ENCODE data around the gene CCND2.
A peak's percentile ranks its signal among the peaks of the same experiment; 100 is the strongest.
"Not testable (repeated sequence)": the region's sequence is repeated elsewhere in the genome, so short reads cannot be mapped to it uniquely, and the experiment has no call there.

CCND2 gene

GRCh38 chr12:4273652-4274395 lies at the start of gene CCND2:
CCND2 (plus strand) TSS chr12:4273762; CDS start chr12:4274041, 279 bp downstream.
- DNase-seq (ENCODE audit: low read depth in 1 of 2, low spot score in 1 of 2): peak; percentile 49 to 68

- DNase-seq (ENCODE audit: low read depth in 1 of 2, low spot score in 1 of 2): no peak
Observed at GRCh38 chr12:4224206-4224889, 49.2 kb upstream of the CCND2 start.

- no peak for DNase-seq (ENCODE audit: low read depth in 1 of 2, low spot score in 1 of 2)
Observed at GRCh38 chr12:4225571-4225970, 48.0 kb upstream of the CCND2 start.

- DNase-seq (ENCODE audit: low read depth in 1 of 2, low spot score in 1 of 2): no peak
Observed at GRCh38 chr12:4227046-4227445, 46.5 kb upstream of the CCND2 start.

- DNase-seq (ENCODE audit: low read depth in 1 of 2, low spot score in 1 of 2): no peak
Observed at GRCh38 chr12:4228122-4228580, 45.4 kb upstream of the CCND2 start.

GRCh38 chr12:4230526-4230925 lies 43.0 kb upstream of the CCND2 start:
- DNase-seq (ENCODE audit: low read depth in 1 of 2, low spot score in 1 of 2): no peak

- no peak for DNase-seq (ENCODE audit: low read depth in 1 of 2, low spot score in 1 of 2)
Observed at GRCh38 chr12:4238577-4238976, 35.0 kb upstream of the CCND2 start.

GRCh38 chr12:4239746-4240145 lies 33.8 kb upstream of the CCND2 start:
- no peak for DNase-seq (ENCODE audit: low read depth in 1 of 2, low spot score in 1 of 2)

GRCh38 chr12:4240161-4240783 lies 33.3 kb upstream of the CCND2 start:
- no peak for DNase-seq (ENCODE audit: low read depth in 1 of 2, low spot score in 1 of 2)

GRCh38 chr12:4240981-4241380 lies 32.6 kb upstream of the CCND2 start:
- DNase-seq (ENCODE audit: low read depth in 1 of 2, low spot score in 1 of 2): no peak

GRCh38 chr12:4241592-4241991 lies 32.0 kb upstream of the CCND2 start:
- DNase-seq (ENCODE audit: low read depth in 1 of 2, low spot score in 1 of 2): no peak

- DNase-seq (ENCODE audit: low read depth in 1 of 2, low spot score in 1 of 2): no peak
Observed at GRCh38 chr12:4242595-4242994, 31.0 kb upstream of the CCND2 start.

GRCh38 chr12:4243091-4243490 lies 30.5 kb upstream of the CCND2 start:
- DNase-seq (ENCODE audit: low read depth in 1 of 2, low spot score in 1 of 2): no peak

- not testable (repeated sequence) for DNase-seq (ENCODE audit: low read depth in 1 of 2, low spot score in 1 of 2)
Observed at GRCh38 chr12:4243491-4244100, 30.0 kb upstream of the CCND2 start.

GRCh38 chr12:4244868-4245267 lies 28.7 kb upstream of the CCND2 start:
- no peak for DNase-seq (ENCODE audit: low read depth in 1 of 2, low spot score in 1 of 2)

- no peak for DNase-seq (ENCODE audit: low read depth in 1 of 2, low spot score in 1 of 2)
Observed at GRCh38 chr12:4245446-4245845, 28.1 kb upstream of the CCND2 start.

- DNase-seq (ENCODE audit: low read depth in 1 of 2, low spot score in 1 of 2): no peak
Observed at GRCh38 chr12:4246116-4246515, 27.4 kb upstream of the CCND2 start.

GRCh38 chr12:4250691-4251090 lies 22.9 kb upstream of the CCND2 start:
- no peak for DNase-seq (ENCODE audit: low read depth in 1 of 2, low spot score in 1 of 2)

GRCh38 chr12:4251216-4251891 lies 22.2 kb upstream of the CCND2 start:
- DNase-seq (ENCODE audit: low read depth in 1 of 2, low spot score in 1 of 2): no peak

GRCh38 chr12:4251967-4252366 lies 21.6 kb upstream of the CCND2 start:
- DNase-seq (ENCODE audit: low read depth in 1 of 2, low spot score in 1 of 2): no peak

- no peak for DNase-seq (ENCODE audit: low read depth in 1 of 2, low spot score in 1 of 2)
Observed at GRCh38 chr12:4252601-4253000, 21.0 kb upstream of the CCND2 start.

Data from stimulated activated CD4-positive, alpha-beta T cell treated with anti-CD3 and anti-CD28 coated beads, Interleukin-15, amount 100 ng/mL, for 1 hour (primary cell).